Measurements from ENCODE around the gene POLR2M. TPM values are rescaled to one million over a fixed set of nuclear protein-coding genes. Genes with fewer than 3 reads are reported as not detected.

Gene POLR2M
- total and polyA plus RNA-seq, 4 donors = 7.8 to 230 (median 43.6) TPM

DNA sequence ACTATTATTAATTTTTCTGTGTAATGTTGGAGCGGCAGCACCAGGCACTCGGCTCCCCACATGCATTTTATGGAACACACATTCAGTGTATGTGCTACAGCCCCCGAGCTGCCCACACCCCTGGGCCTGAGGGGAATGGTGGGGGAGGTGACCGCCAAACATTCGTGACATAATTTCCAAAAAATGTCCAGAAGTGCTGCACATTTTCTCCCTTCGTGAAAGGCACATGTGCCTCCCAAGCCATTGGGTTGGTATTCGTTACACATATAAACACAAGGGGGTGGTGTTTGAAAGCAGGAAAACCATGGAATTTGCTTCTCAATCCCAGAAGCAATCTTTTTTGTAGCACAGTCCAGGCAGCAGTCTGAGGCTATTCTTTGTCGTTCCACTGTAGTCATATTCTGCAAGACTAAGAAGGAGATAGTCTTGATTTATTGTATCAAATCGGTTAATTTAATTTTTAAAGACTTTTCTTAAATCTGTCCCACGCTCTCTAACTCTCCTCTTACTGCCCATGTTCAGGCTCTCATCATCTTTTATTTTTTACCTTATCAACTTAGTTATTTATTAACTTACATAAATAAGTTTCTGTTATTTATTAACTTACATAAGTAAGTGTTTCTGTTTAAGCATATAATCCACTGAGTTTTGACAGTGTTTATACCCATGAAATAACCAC, 39.2 kb upstream of the POLR2M start:
- Histone ChIP-seq H3K27ac (ENCODE audit: low read depth in 1 of 2, low read length in 2 of 2) (peak overlapping the region; percentile 2 to 22), H3K9me3 (ENCODE audit: control insufficient read depth in 4 of 4, low read length in 3 of 4) (no peaks in the 10 kb centered on the region), H3K27me3 (ENCODE audit: control insufficient read depth in 4 of 4, insufficient read depth in 4 of 4, low read length in 3 of 4) (no peaks in the 10 kb centered on the region), H3K4me1 (ENCODE audit: control insufficient read depth in 4 of 4, insufficient read depth in 4 of 4, low read length in 3 of 4) (peaks cover 2 to 24% (median 7%) of the 10 kb centered on the region in 4 donors), H3K4me3 (ENCODE audit: low read depth in 1 of 3, low read length in 3 of 3) (no peak overlapping the region), H3K9ac (ENCODE audit: low read depth in 1 of 2, low read length in 2 of 2) (no peak overlapping the region), H3K36me3 (ENCODE audit: control insufficient read depth in 4 of 4, insufficient read depth in 3 of 4, low read depth in 1 of 4, low read length in 3 of 4) (no peaks in the 10 kb centered on the region)
- TF ChIP-seq RAD21 (IDR thresholded peaks at IDR 0.05) (peak; percentile 80 to 89), RXRA (IDR thresholded peaks at IDR 0.05) (peak in 1 of 2 donors; percentile 16), SP1 (IDR thresholded peaks at IDR 0.05) (peak; percentile 45), FOXA1 (IDR thresholded peaks at IDR 0.05) (no peak), JUND (IDR thresholded peaks at IDR 0.05) (peak in 1 of 2 donors; percentile 23), GABPA (IDR thresholded peaks at IDR 0.05 in 1 of 2, conservative IDR thresholded peaks at IDR 0.05 in 1 of 2) (peak in 1 of 2 donors; percentile 13), HNF4A (conservative IDR thresholded peaks at IDR 0.05) (peak; percentile 16 to 31), FOXA2 (IDR thresholded peaks at IDR 0.05) (no peak), YY1 (IDR thresholded peaks at IDR 0.05) (peak; percentile 28)
- TF ChIP-seq, protein P1, sequence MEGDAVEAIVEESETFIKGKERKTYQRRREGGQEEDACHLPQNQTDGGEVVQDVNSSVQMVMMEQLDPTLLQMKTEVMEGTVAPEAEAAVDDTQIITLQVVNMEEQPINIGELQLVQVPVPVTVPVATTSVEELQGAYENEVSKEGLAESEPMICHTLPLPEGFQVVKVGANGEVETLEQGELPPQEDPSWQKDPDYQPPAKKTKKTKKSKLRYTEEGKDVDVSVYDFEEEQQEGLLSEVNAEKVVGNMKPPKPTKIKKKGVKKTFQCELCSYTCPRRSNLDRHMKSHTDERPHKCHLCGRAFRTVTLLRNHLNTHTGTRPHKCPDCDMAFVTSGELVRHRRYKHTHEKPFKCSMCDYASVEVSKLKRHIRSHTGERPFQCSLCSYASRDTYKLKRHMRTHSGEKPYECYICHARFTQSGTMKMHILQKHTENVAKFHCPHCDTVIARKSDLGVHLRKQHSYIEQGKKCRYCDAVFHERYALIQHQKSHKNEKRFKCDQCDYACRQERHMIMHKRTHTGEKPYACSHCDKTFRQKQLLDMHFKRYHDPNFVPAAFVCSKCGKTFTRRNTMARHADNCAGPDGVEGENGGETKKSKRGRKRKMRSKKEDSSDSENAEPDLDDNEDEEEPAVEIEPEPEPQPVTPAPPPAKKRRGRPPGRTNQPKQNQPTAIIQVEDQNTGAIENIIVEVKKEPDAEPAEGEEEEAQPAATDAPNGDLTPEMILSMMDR (IDR thresholded peaks at IDR 0.05; ENCODE audit: low read depth, low read length, missing input control) = peak; percentile 46
- TF ChIP-seq, protein P2, sequence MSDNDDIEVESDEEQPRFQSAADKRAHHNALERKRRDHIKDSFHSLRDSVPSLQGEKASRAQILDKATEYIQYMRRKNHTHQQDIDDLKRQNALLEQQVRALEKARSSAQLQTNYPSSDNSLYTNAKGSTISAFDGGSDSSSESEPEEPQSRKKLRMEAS (IDR thresholded peaks at IDR 0.05) = peak; percentile 51
- TF ChIP-seq, protein P3, sequence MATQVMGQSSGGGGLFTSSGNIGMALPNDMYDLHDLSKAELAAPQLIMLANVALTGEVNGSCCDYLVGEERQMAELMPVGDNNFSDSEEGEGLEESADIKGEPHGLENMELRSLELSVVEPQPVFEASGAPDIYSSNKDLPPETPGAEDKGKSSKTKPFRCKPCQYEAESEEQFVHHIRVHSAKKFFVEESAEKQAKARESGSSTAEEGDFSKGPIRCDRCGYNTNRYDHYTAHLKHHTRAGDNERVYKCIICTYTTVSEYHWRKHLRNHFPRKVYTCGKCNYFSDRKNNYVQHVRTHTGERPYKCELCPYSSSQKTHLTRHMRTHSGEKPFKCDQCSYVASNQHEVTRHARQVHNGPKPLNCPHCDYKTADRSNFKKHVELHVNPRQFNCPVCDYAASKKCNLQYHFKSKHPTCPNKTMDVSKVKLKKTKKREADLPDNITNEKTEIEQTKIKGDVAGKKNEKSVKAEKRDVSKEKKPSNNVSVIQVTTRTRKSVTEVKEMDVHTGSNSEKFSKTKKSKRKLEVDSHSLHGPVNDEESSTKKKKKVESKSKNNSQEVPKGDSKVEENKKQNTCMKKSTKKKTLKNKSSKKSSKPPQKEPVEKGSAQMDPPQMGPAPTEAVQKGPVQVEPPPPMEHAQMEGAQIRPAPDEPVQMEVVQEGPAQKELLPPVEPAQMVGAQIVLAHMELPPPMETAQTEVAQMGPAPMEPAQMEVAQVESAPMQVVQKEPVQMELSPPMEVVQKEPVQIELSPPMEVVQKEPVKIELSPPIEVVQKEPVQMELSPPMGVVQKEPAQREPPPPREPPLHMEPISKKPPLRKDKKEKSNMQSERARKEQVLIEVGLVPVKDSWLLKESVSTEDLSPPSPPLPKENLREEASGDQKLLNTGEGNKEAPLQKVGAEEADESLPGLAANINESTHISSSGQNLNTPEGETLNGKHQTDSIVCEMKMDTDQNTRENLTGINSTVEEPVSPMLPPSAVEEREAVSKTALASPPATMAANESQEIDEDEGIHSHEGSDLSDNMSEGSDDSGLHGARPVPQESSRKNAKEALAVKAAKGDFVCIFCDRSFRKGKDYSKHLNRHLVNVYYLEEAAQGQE (IDR thresholded peaks at IDR 0.05) = no peak
- no peak for DNase-seq (ENCODE audit: low spot score)
- 32% methylated on average over 10 of the region's 10 CpGs for WGBS

DNA sequence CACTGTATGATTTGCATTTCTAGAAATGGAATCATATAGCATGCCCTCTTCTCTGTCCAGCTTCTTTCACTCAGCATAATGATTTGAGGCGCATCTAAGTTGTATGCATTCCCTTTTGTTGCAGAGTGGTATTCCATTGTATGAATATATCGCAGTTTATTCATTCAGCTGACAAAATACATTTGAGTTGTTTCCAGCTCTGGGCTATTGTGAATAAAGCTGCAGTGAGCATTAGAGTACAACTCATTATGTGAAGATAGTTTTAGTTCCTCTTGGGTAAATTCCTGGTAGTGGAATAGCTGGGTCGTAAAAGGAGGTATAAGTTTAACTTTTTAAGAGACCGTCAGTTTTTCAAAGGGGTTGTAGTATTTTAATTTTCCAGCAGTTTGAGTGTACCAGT, 38.5 kb upstream of the POLR2M start:
- H3K4me3 ChIP-seq (ENCODE audit: low read depth in 1 of 3, low read length in 3 of 3) = no peak overlapping the region
- H3K27ac ChIP-seq (ENCODE audit: low read depth in 1 of 2, low read length in 2 of 2) = no peak overlapping the region
- WGBS = 87% methylated on average over 4 of the region's 4 CpGs
- H3K9ac ChIP-seq (ENCODE audit: low read depth in 1 of 2, low read length in 2 of 2) = no peak overlapping the region
- no peaks in the 10 kb centered on the region for H3K27me3 ChIP-seq (ENCODE audit: control insufficient read depth in 4 of 4, insufficient read depth in 4 of 4, low read length in 3 of 4)
- H3K36me3 ChIP-seq (ENCODE audit: control insufficient read depth in 4 of 4, insufficient read depth in 3 of 4, low read depth in 1 of 4, low read length in 3 of 4) = no peaks in the 10 kb centered on the region
- H3K9me3 ChIP-seq (ENCODE audit: control insufficient read depth in 4 of 4, low read length in 3 of 4) = no peaks in the 10 kb centered on the region
- DNase-seq (ENCODE audit: low spot score) = no peak
- H3K4me1 ChIP-seq (ENCODE audit: control insufficient read depth in 4 of 4, insufficient read depth in 4 of 4, low read length in 3 of 4) = peaks cover 2 to 24% (median 7%) of the 10 kb centered on the region in 4 donors
- no peak for TF ChIP-seq HNF4G (IDR thresholded peaks at IDR 0.05)
- TF ChIP-seq GABPA (IDR thresholded peaks at IDR 0.05 in 1 of 2, conservative IDR thresholded peaks at IDR 0.05 in 1 of 2) = no peak
- TF ChIP-seq TAF1 (conservative IDR thresholded peaks at IDR 0.05) = no peak
- TF ChIP-seq FOXA2 (IDR thresholded peaks at IDR 0.05) = no peak
- no peak for TF ChIP-seq RXRA (IDR thresholded peaks at IDR 0.05)
- no peak for TF ChIP-seq HNF4A (conservative IDR thresholded peaks at IDR 0.05)
- TF ChIP-seq YY1 (IDR thresholded peaks at IDR 0.05) = no peak
- TF ChIP-seq SP1 (IDR thresholded peaks at IDR 0.05) = no peak
- TF ChIP-seq, protein P2 (IDR thresholded peaks at IDR 0.05) = no peak
- TF ChIP-seq, protein P4, sequence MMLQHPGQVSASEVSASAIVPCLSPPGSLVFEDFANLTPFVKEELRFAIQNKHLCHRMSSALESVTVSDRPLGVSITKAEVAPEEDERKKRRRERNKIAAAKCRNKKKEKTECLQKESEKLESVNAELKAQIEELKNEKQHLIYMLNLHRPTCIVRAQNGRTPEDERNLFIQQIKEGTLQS (IDR thresholded peaks at IDR 0.05) = no peak
- TF ChIP-seq, protein P5, sequence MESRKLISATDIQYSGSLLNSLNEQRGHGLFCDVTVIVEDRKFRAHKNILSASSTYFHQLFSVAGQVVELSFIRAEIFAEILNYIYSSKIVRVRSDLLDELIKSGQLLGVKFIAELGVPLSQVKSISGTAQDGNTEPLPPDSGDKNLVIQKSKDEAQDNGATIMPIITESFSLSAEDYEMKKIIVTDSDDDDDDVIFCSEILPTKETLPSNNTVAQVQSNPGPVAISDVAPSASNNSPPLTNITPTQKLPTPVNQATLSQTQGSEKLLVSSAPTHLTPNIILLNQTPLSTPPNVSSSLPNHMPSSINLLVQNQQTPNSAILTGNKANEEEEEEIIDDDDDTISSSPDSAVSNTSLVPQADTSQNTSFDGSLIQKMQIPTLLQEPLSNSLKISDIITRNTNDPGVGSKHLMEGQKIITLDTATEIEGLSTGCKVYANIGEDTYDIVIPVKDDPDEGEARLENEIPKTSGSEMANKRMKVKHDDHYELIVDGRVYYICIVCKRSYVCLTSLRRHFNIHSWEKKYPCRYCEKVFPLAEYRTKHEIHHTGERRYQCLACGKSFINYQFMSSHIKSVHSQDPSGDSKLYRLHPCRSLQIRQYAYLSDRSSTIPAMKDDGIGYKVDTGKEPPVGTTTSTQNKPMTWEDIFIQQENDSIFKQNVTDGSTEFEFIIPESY (IDR thresholded peaks at IDR 0.05) = no peak
- TF ChIP-seq EGR1 (IDR thresholded peaks at IDR 0.05; ENCODE audit: low read depth in 2 of 2) = no peak
- TF ChIP-seq, protein P3 (IDR thresholded peaks at IDR 0.05) = no peak
- TF ChIP-seq NR2F2 (IDR thresholded peaks at IDR 0.05) = no peak
- no peak for TF ChIP-seq RAD21 (IDR thresholded peaks at IDR 0.05)
